Karpas-422 (cell line): Measurements from ENCODE around the gene ZNF148. TPM values are rescaled to one million over a fixed set of nuclear protein-coding genes. Genes with fewer than 3 reads are reported as not detected.

ENCODE experiments used
- DNase-seq: peaks from one replicate; pipeline ENCODE4 v3.0.0-alpha.2; 2015
- H2AFZ ChIP-seq: fragments of 200-600 bp; sonication (generic); 2 replicates; pipeline ENCODE4 v1.6.1; 2014; ENCODE audit warnings: antibody characterized with exemption, low read length, mixed read lengths
- H3K27ac ChIP-seq: fragments of 200-600 bp; sonication (generic); 2 replicates; pipeline ENCODE4 v1.5.1; 2014; ENCODE audit warnings: mild to moderate bottlenecking, low read length, moderate library complexity
- H3K27me3 ChIP-seq: fragments of 200-600 bp; sonication (generic); 2 replicates; pipeline ENCODE4 v1.6.1; 2014; ENCODE audit warnings: low read length, mixed read lengths
- H3K36me3 ChIP-seq: fragments of 200-600 bp; sonication (generic); 2 replicates; pipeline ENCODE4 v1.6.1; 2014; ENCODE audit warnings: low read length, mixed read lengths; ENCODE audit not compliant: insufficient read depth
- H3K4me1 ChIP-seq: fragments of 200-600 bp; sonication (generic); 2 replicates; pipeline ENCODE4 v1.6.1; 2014; ENCODE audit warnings: mild to moderate bottlenecking, low read length, mixed read lengths
- H3K4me2 ChIP-seq: fragments of 200-600 bp; sonication (generic); 2 replicates; pipeline ENCODE4 v1.6.1; 2014; ENCODE audit warnings: low read length, low read depth, mild to moderate bottlenecking; ENCODE audit not compliant: poor library complexity, severe bottlenecking
- H3K4me3 ChIP-seq: fragments of 200-600 bp; sonication (generic); 2 replicates; pipeline ENCODE4 v1.5.1; 2014; ENCODE audit warnings: mild to moderate bottlenecking, antibody characterized with exemption, low read length, mixed read lengths
- H3K79me2 ChIP-seq: fragments of 200-600 bp; sonication (generic); 2 replicates; pipeline ENCODE4 v1.6.1; 2014; ENCODE audit warnings: mild to moderate bottlenecking, low read length, mixed read lengths
- H3K9ac ChIP-seq: fragments of 200-600 bp; sonication (generic); 2 replicates; pipeline ENCODE4 v1.6.0; 2014; ENCODE audit warnings: low read length
- H3K9me2 ChIP-seq: fragments of 200-600 bp; sonication (generic), shearing (Covaris generic); replicated peaks from 2 replicates; pipeline ENCODE4 v1.6.0; 2014; ENCODE audit warnings: mild to moderate bottlenecking, low read length, moderate library complexity; ENCODE audit not compliant: insufficient read depth
- H3K9me3 ChIP-seq: fragments of 300-700, 200-600 bp; sonication (generic); 2 replicates; pipeline ENCODE4 v1.6.1; 2014; ENCODE audit warnings: low read length, mixed read lengths
- H4K20me1 ChIP-seq: fragments of 200-600 bp; sonication (generic); 2 replicates; pipeline ENCODE4 v1.6.1; 2014; ENCODE audit warnings: mild to moderate bottlenecking, antibody characterized with exemption, low read length, low read depth; ENCODE audit not compliant: insufficient read depth
- total RNA-seq: library from RNA; depleted of rRNA; stranded (reverse); fragments of >200 nt; shearing (Covaris generic); gene quantifications from 2 replicates; pipeline ENCODE4 v1.2.3, GENCODE V29; 2014; ENCODE audit warnings: low replicate concordance

ZNF148 gene
- total RNA-seq, 1 experiment from 2014 or later: 53.8 TPM

DNA sequence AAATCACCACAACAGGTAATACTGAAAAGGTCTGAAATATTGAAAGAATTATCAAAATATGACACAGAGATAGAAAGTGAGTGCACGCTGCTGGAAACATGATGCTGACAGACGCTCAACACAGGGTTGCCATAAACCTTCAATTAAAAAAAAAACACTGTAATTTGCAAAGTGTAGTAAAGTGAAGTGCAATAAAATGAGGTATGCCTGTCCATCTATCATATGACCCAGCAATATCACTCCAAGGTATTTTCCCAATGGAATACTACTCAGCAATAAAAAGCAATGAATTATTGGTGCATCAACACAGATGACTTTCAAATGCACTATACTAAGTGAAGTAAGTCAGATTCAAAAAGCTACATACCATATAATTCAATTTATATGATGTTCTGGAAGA is 115.0 kb downstream of the ZNF148 start:
- no peaks in the 10 kb centered on the region for H3K27me3 ChIP-seq
- peaks cover 36% of the 10 kb centered on the region for H3K79me2 ChIP-seq
- H3K4me3 ChIP-seq: no peak overlapping the region
- H3K9me3 ChIP-seq: no peaks in the 10 kb centered on the region
- no peak overlapping the region for H3K27ac ChIP-seq
- H3K9ac ChIP-seq: no peak overlapping the region
- no peaks in the 10 kb centered on the region for H4K20me1 ChIP-seq
- H2AFZ ChIP-seq: no peak overlapping the region
- no peak overlapping the region for H3K4me2 ChIP-seq
- peaks cover 20% of the 10 kb centered on the region for H3K36me3 ChIP-seq
- DNase-seq: no peak
- no peaks in the 10 kb centered on the region; the same call in 1 of the 2 replicates for H3K9me2 ChIP-seq
- H3K4me1 ChIP-seq: no peaks in the 10 kb centered on the region

DNA sequence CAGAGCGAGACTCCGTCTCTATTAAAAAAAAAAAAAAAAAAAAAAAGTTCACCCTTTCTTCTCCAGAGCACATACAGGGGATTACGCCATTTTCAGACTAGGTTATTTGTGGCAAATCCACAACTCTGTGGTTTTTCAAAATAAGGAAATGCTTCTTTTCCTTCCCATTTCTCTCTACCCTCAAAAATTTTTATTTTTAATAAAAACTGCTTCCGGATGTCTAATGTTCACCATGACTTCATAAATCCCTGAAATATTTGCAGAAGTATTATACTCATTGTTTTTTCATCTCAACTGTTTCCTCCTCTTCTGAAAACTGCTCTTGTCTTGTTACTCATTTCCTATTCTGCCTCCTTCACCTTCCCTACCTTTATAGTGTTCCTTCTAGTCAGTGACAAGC is 117.6 kb downstream of the ZNF148 start:
- H3K27me3 ChIP-seq: no peaks in the 10 kb centered on the region
- no peak for DNase-seq
- H4K20me1 ChIP-seq: no peaks in the 10 kb centered on the region
- no peak overlapping the region for H3K9ac ChIP-seq
- no peaks in the 10 kb centered on the region for H3K4me1 ChIP-seq
- no peak overlapping the region for H3K4me2 ChIP-seq
- H3K4me3 ChIP-seq: no peak overlapping the region
- H2AFZ ChIP-seq: no peak overlapping the region
- H3K9me3 ChIP-seq: no peaks in the 10 kb centered on the region
- H3K36me3 ChIP-seq: peaks cover 20% of the 10 kb centered on the region
- H3K79me2 ChIP-seq: peaks cover 25% of the 10 kb centered on the region
- no peaks in the 10 kb centered on the region for H3K9me2 ChIP-seq
- no peak overlapping the region for H3K27ac ChIP-seq

GRCh38 chr3:125256675-125257074 is 118.5 kb downstream of the ZNF148 start:
- DNase-seq: no peak
- Histone ChIP-seq H3K9me2 (no peaks in the 10 kb centered on the region), H3K36me3 (peaks cover 17% of the 10 kb centered on the region), H3K27me3 (no peaks in the 10 kb centered on the region), H3K9me3 (no peaks in the 10 kb centered on the region), H3K4me1 (no peaks in the 10 kb centered on the region), H4K20me1 (no peaks in the 10 kb centered on the region), H3K4me3 (no peak overlapping the region), H2AFZ (no peak overlapping the region), H3K27ac (no peak overlapping the region), H3K9ac (no peak overlapping the region), H3K4me2 (no peak overlapping the region), H3K79me2 (peaks cover 25% of the 10 kb centered on the region)

DNA sequence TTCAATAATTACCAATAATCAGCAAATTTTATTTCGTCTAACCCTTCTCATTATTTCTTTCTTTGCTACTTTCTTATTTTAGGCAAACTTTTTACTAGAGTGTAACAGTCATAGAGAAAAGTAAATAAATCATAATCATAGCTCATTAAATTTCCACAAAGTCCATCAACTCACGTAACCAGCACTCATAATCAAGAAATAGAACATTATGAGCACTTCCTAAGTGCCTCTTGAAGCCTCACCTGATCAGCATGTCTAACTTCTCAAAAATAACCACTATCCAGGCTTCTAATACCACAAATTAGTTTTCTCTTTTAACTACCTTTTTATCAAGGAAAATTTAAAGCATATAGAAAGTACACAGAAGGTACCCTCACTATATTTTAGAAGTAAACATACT is 124.2 kb downstream of the ZNF148 start:
- Histone ChIP-seq H3K4me2 (no peak overlapping the region), H3K27ac (no peak overlapping the region), H4K20me1 (no peaks in the 10 kb centered on the region), H3K79me2 (peaks cover 48% of the 10 kb centered on the region), H3K36me3 (peaks cover 10% of the 10 kb centered on the region; the same call in 1 of the 2 replicates), H3K4me1 (no peaks in the 10 kb centered on the region), H3K9ac (no peak overlapping the region), H3K27me3 (no peaks in the 10 kb centered on the region), H3K9me2 (no peaks in the 10 kb centered on the region), H2AFZ (no peak overlapping the region), H3K9me3 (no peaks in the 10 kb centered on the region), H3K4me3 (no peak overlapping the region)
- DNase-seq: no peak

DNA sequence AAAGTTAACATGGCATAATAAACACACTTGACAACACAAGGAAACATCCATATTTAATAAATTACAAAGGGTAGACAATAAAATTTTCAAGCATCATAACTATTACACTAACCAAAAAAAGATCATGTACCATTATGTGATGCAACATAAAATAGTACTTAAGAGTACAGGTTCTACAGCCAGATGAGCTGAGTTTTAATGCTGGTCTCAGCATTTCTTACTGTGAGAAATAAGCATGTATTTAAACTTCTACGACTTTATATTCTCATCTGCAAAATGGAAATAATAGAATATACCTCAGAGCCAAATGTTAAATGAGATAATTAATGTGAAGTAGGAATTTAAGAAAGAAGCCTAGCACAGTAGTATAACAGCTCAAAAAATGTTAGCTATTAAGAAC is 128.9 kb downstream of the ZNF148 start:
- no peak for DNase-seq
- Histone ChIP-seq H4K20me1 (no peaks in the 10 kb centered on the region), H3K27ac (no peak overlapping the region), H2AFZ (no peak overlapping the region), H3K9me2 (no peaks in the 10 kb centered on the region), H3K36me3 (0 out of 2 replicates have a peak, but pooled peaks cover 7% of the 10 kb centered on the region), H3K9ac (no peak overlapping the region), H3K4me1 (no peaks in the 10 kb centered on the region), H3K4me3 (no peak overlapping the region), H3K27me3 (no peaks in the 10 kb centered on the region), H3K79me2 (peaks cover 39% of the 10 kb centered on the region), H3K9me3 (no peaks in the 10 kb centered on the region), H3K4me2 (no peak overlapping the region)

DNA sequence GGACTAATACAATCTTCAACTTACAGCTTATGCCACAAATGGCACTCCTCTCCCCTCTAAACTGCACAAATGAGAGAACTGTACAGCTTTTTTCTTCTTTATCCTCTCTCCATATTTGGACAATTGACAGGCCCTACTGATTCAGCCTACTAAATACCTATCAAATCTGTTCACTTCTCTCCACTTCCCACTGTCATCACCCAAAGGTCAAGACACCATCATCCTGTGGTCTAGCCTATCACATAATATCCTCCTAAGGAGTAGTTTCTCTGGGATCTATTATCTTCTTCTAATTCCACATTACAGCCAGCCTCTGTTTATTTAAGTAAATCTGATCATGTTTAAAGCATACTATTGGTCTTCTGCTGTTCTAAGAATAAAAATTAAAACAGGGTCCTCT is 129.6 kb downstream of the ZNF148 start:
- Histone ChIP-seq H4K20me1 (no peaks in the 10 kb centered on the region), H3K27ac (no peak overlapping the region), H3K9me2 (no peaks in the 10 kb centered on the region), H3K4me2 (no peak overlapping the region), H3K4me1 (no peaks in the 10 kb centered on the region), H3K9me3 (no peaks in the 10 kb centered on the region), H3K79me2 (peaks cover 35% of the 10 kb centered on the region), H3K27me3 (no peaks in the 10 kb centered on the region), H3K36me3 (0 out of 2 replicates have a peak, but pooled peaks cover 5% of the 10 kb centered on the region), H3K4me3 (no peak overlapping the region), H2AFZ (no peak overlapping the region), H3K9ac (no peak overlapping the region)
- no peak for DNase-seq

- no peak overlapping the region for H3K9ac ChIP-seq
These were observed 134.6 kb downstream of the ZNF148 start for GRCh38 chr3:125240496-125240895.

DNA sequence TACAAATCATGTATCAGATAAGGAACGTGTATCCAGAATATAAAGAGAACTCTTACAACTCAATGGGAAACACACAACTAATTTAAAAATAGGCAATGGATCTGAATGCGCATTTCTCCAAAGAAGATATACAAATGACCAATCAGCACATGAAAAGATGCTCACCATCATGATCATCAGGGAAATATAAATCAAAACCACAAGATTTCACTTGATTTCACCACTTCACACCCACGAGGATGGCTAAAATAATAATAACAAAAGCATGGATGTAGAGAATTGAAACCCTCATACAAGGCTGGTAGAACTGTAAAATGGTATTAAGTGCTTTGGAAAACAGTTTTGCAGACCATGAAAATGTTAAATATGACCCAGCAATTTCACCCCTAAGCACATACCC is 135.9 kb downstream of the ZNF148 start:
- no peak for DNase-seq
- H3K79me2 ChIP-seq: peaks cover 20% of the 10 kb centered on the region; the same call in 1 of the 2 replicates
- H4K20me1 ChIP-seq: no peaks in the 10 kb centered on the region
- H2AFZ ChIP-seq: no peak overlapping the region
- no peak overlapping the region for H3K9ac ChIP-seq
- no peaks in the 10 kb centered on the region for H3K9me3 ChIP-seq
- H3K27me3 ChIP-seq: no peaks in the 10 kb centered on the region
- H3K4me3 ChIP-seq: no peak overlapping the region
- H3K27ac ChIP-seq: no peak overlapping the region
- H3K36me3 ChIP-seq: peaks cover 6% of the 10 kb centered on the region; the same call in 1 of the 2 replicates
- no peak overlapping the region for H3K4me2 ChIP-seq
- H3K9me2 ChIP-seq: no peaks in the 10 kb centered on the region
- no peaks in the 10 kb centered on the region for H3K4me1 ChIP-seq

More at GRCh38 chr3:125240496-125240895, 134.6 kb downstream of the ZNF148 start:
- H3K79me2 ChIP-seq: peaks cover 16% of the 10 kb centered on the region; the same call in 1 of the 2 replicates
- H2AFZ ChIP-seq: no peak overlapping the region
- no peaks in the 10 kb centered on the region for H3K9me3 ChIP-seq
- H3K27ac ChIP-seq: no peak overlapping the region
- H3K9me2 ChIP-seq: no peaks in the 10 kb centered on the region
- DNase-seq: no peak
- H3K4me1 ChIP-seq: no peaks in the 10 kb centered on the region
- H4K20me1 ChIP-seq: no peaks in the 10 kb centered on the region
- H3K36me3 ChIP-seq: no peaks in the 10 kb centered on the region; the same call in 1 of the 2 replicates
- no peaks in the 10 kb centered on the region for H3K27me3 ChIP-seq
- no peak overlapping the region for H3K4me2 ChIP-seq
- no peak overlapping the region for H3K4me3 ChIP-seq
